SU-DHL-6 (cell line): ENCODE measurements around the gene DOCK11.

Experiments used
- EZH2phosphoT487 ChIP-seq: fragments of 200-600 bp; sonication (generic), shearing (Covaris generic); conservative IDR thresholded peaks from 2 replicates; pipeline ENCODE4 v1.6.1; 2018; ENCODE audit warnings: mild to moderate bottlenecking, antibody characterized with exemption, low read length, moderate library complexity, mixed read lengths
- TF ChIP-seq, protein P1 (sequence below): fragments of 200-600 bp; sonication (generic); IDR thresholded peaks from one replicate; pipeline ENCODE4 v1.5.1; 2017; ENCODE audit warnings: antibody characterized with exemption, mild to moderate bottlenecking, low read length, moderate library complexity; ENCODE audit not compliant: insufficient read depth, poor library complexity, severe bottlenecking

DNA sequence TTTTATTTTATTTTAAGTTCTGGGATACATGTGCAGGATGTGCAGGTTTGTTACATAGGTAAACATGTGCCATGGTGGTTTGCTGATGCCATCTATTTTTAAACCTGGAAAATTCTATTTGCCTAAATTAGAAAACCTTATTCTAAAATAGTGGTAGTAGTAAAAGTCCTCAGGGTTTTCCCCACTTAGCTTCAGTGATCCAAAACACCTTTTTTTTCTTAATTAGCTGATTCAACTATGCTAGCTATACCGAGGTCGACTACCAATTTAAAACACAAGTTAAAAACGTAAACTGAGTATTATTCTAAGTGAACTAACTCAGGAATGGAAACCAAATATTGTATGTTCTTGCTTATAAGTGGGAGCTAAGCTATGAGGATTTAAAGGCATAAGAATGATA lies 161.8 kb downstream of the DOCK11 start:
- TF ChIP-seq, protein P1, sequence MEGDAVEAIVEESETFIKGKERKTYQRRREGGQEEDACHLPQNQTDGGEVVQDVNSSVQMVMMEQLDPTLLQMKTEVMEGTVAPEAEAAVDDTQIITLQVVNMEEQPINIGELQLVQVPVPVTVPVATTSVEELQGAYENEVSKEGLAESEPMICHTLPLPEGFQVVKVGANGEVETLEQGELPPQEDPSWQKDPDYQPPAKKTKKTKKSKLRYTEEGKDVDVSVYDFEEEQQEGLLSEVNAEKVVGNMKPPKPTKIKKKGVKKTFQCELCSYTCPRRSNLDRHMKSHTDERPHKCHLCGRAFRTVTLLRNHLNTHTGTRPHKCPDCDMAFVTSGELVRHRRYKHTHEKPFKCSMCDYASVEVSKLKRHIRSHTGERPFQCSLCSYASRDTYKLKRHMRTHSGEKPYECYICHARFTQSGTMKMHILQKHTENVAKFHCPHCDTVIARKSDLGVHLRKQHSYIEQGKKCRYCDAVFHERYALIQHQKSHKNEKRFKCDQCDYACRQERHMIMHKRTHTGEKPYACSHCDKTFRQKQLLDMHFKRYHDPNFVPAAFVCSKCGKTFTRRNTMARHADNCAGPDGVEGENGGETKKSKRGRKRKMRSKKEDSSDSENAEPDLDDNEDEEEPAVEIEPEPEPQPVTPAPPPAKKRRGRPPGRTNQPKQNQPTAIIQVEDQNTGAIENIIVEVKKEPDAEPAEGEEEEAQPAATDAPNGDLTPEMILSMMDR, result no peak
- TF ChIP-seq EZH2phosphoT487, result no peak
